ENCODE measurements around the gene IL22.

DNA sequence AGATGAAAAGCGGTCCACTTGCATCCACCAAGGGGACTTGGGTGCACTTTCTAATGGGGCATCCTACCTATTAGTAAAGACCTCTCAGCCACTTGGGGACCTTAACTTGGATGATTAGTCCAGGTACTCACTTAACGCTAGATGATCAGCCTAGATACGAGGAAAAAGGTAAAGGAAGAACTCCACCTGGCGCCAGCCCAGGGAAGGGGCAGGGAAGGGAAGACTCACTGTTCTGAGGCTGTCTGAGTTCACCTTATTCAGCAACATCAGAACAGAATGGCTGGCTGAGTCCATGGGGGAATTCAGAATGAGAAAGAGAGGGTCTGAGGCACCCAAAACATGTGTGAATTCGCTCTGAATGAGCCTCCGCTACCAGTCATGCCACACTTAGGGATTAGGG lies 7.1 kb downstream of the IL22 start:
- no peak for TF ChIP-seq POLR2AphosphoS5 (IDR thresholded peaks at IDR 0.05)
- no peak for TF ChIP-seq POLR2A (IDR thresholded peaks at IDR 0.05)
- TF ChIP-seq, protein P1, sequence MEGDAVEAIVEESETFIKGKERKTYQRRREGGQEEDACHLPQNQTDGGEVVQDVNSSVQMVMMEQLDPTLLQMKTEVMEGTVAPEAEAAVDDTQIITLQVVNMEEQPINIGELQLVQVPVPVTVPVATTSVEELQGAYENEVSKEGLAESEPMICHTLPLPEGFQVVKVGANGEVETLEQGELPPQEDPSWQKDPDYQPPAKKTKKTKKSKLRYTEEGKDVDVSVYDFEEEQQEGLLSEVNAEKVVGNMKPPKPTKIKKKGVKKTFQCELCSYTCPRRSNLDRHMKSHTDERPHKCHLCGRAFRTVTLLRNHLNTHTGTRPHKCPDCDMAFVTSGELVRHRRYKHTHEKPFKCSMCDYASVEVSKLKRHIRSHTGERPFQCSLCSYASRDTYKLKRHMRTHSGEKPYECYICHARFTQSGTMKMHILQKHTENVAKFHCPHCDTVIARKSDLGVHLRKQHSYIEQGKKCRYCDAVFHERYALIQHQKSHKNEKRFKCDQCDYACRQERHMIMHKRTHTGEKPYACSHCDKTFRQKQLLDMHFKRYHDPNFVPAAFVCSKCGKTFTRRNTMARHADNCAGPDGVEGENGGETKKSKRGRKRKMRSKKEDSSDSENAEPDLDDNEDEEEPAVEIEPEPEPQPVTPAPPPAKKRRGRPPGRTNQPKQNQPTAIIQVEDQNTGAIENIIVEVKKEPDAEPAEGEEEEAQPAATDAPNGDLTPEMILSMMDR (IDR thresholded peaks at IDR 0.05), result no peak
- no peak for TF ChIP-seq EP300 (IDR thresholded peaks at IDR 0.05)
